Upper lobe of left lung (tissue), 6 donors: ENCODE results near the gene PDZD2. TPM values are rescaled to one million over a fixed set of nuclear protein-coding genes. Genes with fewer than 3 reads are reported as not detected.

ENCODE experiments used
- ATAC-seq, 2 donors: fragments of 200-7000 bp; cut with Tn5 transposase; one replicate each; pipeline ENCODE4 v1.9.1; 2022; ENCODE audit warnings: mild to moderate bottlenecking in 2 of 2, moderate library complexity in 2 of 2; ENCODE audit not compliant: low FRiP score in 2 of 2
- DNase-seq, 2 donors: peaks; one replicate each; pipeline ENCODE4 v3.0.0-alpha.2; 2019 to 2020
- H3K27ac ChIP-seq, 4 donors: fragments of 200-600 bp; sonication (generic); one replicate each; pipeline ENCODE4 v1.5.1; 2016 to 2019
- H3K27me3 ChIP-seq, 4 donors: fragments of 200-600 bp; sonication (generic); one replicate each; pipeline ENCODE4 v1.5.1; 2017 to 2019
- H3K36me3 ChIP-seq, 4 donors: fragments of 200-600 bp; sonication (generic); one replicate each; pipeline ENCODE4 v1.5.1; 2016 to 2019
- H3K4me1 ChIP-seq, 4 donors: fragments of 200-600 bp; sonication (generic); one replicate each; pipeline ENCODE4 v1.5.1; 2018 to 2019
- H3K4me3 ChIP-seq, 4 donors: fragments of 200-600 bp; sonication (generic); one replicate each; pipeline ENCODE4 v1.5.1; 2017 to 2019; ENCODE audit warnings: mild to moderate bottlenecking in 2 of 4, moderate library complexity in 1 of 4
- H3K9me3 ChIP-seq, 4 donors: fragments of 200-600 bp; sonication (generic); one replicate each; pipeline ENCODE4 v1.5.1; 2018 to 2019
- CTCF ChIP-seq, 6 experiments: fragments of 450-650 bp in 4 of 6; fragments of 200-600 bp in 2 of 6; sonication (generic) in 2 of 6; IDR thresholded peaks; one replicate each; pipeline ENCODE4 v1.5.1; 2016 to 2019; ENCODE audit warnings: antibody characterized with exemption in 6 of 6
- EP300 ChIP-seq, 4 donors: sonication (generic); formaldehyde crosslinking; IDR thresholded peaks; one replicate each; pipeline ENCODE4 v1.5.1; 2017; ENCODE audit warnings: antibody characterized with exemption in 4 of 4, control low read depth in 2 of 4
- POLR2A ChIP-seq, 4 donors: fragments of 450-650 bp; IDR thresholded peaks; one replicate each; pipeline ENCODE4 v1.5.1; 2016 to 2017; ENCODE audit warnings: antibody characterized with exemption in 4 of 4, mild to moderate bottlenecking in 2 of 4
- POLR2AphosphoS5 ChIP-seq, 2 donors: sonication (generic); formaldehyde crosslinking; IDR thresholded peaks; one replicate each; pipeline ENCODE4 v1.5.1; 2017; ENCODE audit warnings: antibody characterized with exemption in 2 of 2
- WGBS, 2 donors: methylation state at CpG; one replicate each; pipeline ENCODE4 v1.1.5; 2017 to 2018; 5-methylcytosine and 5-hydroxymethylcytosine counted together
- total RNA-seq, 6 donors: library from RNA; depleted of rRNA in 4 of 6; stranded (reverse); fragments of >200 nt in 4 of 6; gene quantifications; one replicate each; pipeline versions ENCODE4 v1.1.0 to v1.2.1, GENCODE V29; 2016 to 2021
- donor health status: DM: no; HTN: no; CAD: no; lungs with moderate emphysema.
- donor health status: DM: no; HTN: yes; CAD: no; lungs with severe emphysema.

The PDZD2 gene
- total RNA-seq, 6 donors from 2014 or later, result 53.4 to 73.6 (median 68.4) TPM

DNA sequence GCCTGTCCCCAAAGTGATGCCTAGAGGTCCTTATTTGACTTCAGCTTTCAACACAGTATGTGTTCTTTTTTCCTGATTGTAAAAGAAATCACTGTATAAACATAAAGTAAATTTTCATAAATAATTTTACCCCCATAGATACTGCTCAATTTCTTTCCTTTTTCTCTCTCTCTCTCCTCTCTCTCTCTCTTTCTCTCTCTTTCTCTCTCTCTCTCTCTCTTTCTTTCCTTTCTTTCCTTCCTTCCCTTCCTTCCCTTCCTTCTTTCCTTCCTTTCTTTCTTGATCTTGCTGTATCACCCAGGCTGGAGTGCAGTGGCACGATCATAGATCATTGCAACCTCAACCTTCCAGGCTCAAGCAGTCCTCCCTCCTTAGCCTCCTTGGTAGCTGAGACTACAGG lies 64.8 kb downstream of the PDZD2 start:
- Histone ChIP-seq H3K4me1 (no peaks in the 10 kb centered on the region), H3K36me3 (no peaks in the 10 kb centered on the region), H3K4me3 (no peak overlapping the region), H3K9me3 (no peaks in the 10 kb centered on the region), H3K27me3 (no peaks in the 10 kb centered on the region), H3K27ac (no peak overlapping the region)
- WGBS, 2 donors, result 95 to 100% methylated on average over 1 of the region's 1 CpG
- ATAC-seq (no peak), DNase-seq (no peak)
- TF ChIP-seq CTCF (IDR thresholded peaks at IDR 0.05) (no peak), POLR2AphosphoS5 (IDR thresholded peaks at IDR 0.05) (no peak), POLR2A (IDR thresholded peaks at IDR 0.05) (no peak), EP300 (IDR thresholded peaks at IDR 0.05) (no peak)

- H3K27me3 ChIP-seq, result no peaks in the 10 kb centered on the region
- TF ChIP-seq POLR2AphosphoS5 (IDR thresholded peaks at IDR 0.05) (no peak), POLR2A (IDR thresholded peaks at IDR 0.05) (no peak), EP300 (IDR thresholded peaks at IDR 0.05) (no peak), CTCF (IDR thresholded peaks at IDR 0.05) (no peak)
- ATAC-seq, result no peak
- no peaks in the 10 kb centered on the region for H3K4me1 ChIP-seq
- no peaks in the 10 kb centered on the region for H3K36me3 ChIP-seq
- H3K4me3 ChIP-seq, result no peak overlapping the region
- no peak overlapping the region for H3K27ac ChIP-seq
- no peaks in the 10 kb centered on the region for H3K9me3 ChIP-seq
- no peak for DNase-seq
- WGBS, 2 donors, result 62 to 88% methylated on average over 4 of the region's 4 CpGs
These were observed 67.3 kb downstream of the PDZD2 start for GRCh38 chr5:31706186-31706585.

DNA sequence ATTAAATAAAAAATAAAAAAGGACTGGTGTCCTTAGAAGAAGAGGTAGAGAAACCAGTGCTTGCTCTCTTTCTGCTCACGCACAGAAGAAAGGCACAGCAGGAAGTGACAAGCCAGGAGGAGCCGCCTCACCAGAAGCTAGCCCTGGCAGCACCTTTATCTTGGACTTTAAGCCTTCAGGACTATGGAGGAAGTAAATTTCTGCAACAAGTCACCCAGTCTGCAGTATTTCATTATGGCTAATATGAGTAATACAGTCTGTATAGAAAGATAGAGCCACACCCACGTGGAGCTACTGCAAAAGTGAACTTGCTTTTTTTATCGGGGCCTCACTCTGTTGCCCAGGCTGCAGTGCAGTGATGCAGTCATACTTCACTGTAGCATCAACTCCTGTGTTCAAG lies 68.4 kb downstream of the PDZD2 start:
- TF ChIP-seq CTCF (IDR thresholded peaks at IDR 0.05) (no peak), POLR2AphosphoS5 (IDR thresholded peaks at IDR 0.05) (no peak), POLR2A (IDR thresholded peaks at IDR 0.05) (no peak)

DNA sequence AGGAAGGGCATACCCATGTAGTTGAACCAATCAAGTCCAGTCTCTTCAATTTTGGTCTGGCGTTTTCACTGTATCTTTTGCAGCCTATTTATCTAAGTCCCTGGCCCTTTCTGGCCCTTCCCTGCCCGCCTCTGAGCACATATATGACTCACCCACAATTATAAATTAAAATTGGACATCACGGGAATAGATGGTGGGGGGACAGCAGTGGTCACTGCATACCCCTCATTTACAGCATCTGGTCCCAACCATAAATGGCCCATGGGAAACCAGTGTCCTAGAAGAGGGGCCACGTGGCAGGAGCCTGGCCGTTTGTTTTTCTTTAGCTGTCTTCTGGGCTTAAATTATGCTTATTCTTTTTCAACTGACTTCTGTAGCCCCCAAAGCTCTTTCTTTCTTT lies 69.2 kb downstream of the PDZD2 start:
- Histone ChIP-seq H3K9me3 (no peaks in the 10 kb centered on the region), H3K27ac (no peak overlapping the region), H3K4me3 (no peak overlapping the region), H3K4me1 (no peaks in the 10 kb centered on the region), H3K27me3 (no peaks in the 10 kb centered on the region), H3K36me3 (no peaks in the 10 kb centered on the region)
- WGBS, 2 donors, result 86 to 94% methylated on average over 5 of the region's 5 CpGs
- DNase-seq (no peak), ATAC-seq (no peak)
- TF ChIP-seq POLR2A (IDR thresholded peaks at IDR 0.05) (no peak), EP300 (IDR thresholded peaks at IDR 0.05) (no peak), POLR2AphosphoS5 (IDR thresholded peaks at IDR 0.05) (no peak), CTCF (IDR thresholded peaks at IDR 0.05) (no peak)

More for the DNA sequence above, 68.4 kb downstream of the PDZD2 start:
- Histone ChIP-seq H3K36me3 (no peaks in the 10 kb centered on the region), H3K27ac (no peak overlapping the region), H3K9me3 (no peaks in the 10 kb centered on the region), H3K4me3 (no peak overlapping the region), H3K27me3 (no peaks in the 10 kb centered on the region), H3K4me1 (no peaks in the 10 kb centered on the region)
- 69% methylated on average over 4 of the region's 4 CpGs for WGBS, 2 donors
- DNase-seq (no peak), ATAC-seq (no peak)

GRCh38 chr5:31711363-31711762 lies 72.4 kb downstream of the PDZD2 start:
- H3K4me1 ChIP-seq, result no peaks in the 10 kb centered on the region
- DNase-seq (no peak), ATAC-seq (no peak)
- 55 to 59% methylated on average over 6 of the region's 6 CpGs for WGBS, 2 donors
- no peaks in the 10 kb centered on the region for H3K36me3 ChIP-seq
- H3K27ac ChIP-seq, result no peak overlapping the region
- H3K9me3 ChIP-seq, result no peaks in the 10 kb centered on the region
- H3K4me3 ChIP-seq, result no peak overlapping the region
- no peaks in the 10 kb centered on the region for H3K27me3 ChIP-seq
- TF ChIP-seq CTCF (IDR thresholded peaks at IDR 0.05), result no peak
- no peak for TF ChIP-seq POLR2AphosphoS5 (IDR thresholded peaks at IDR 0.05)
- TF ChIP-seq POLR2A (IDR thresholded peaks at IDR 0.05), result no peak
- TF ChIP-seq EP300 (IDR thresholded peaks at IDR 0.05), result no peak
